IMR-90 (cell line): Measurements from ENCODE around the gene SYNE1. TPM values are rescaled to one million over a fixed set of nuclear protein-coding genes. Genes with fewer than 3 reads are reported as not detected.

Source experiments
- ATAC-seq: fragments of 200-7000 bp; cut with Tn5 transposase; 2 replicates; pipeline ENCODE4 v1.9.1; 2020; ENCODE audit warnings: low read depth, mild to moderate bottlenecking, moderate library complexity
- BruUV-seq: library from RNA; stranded (reverse); fragments of 400-500 nt; replicated peaks from 2 replicates; lab custom pipeline; 2021; lab: Mats Ljungman, UMichigan
- CTCF ChIA-PET: fragments of 300-600 bp; formaldehyde crosslinking; extraction: SDS; loops from one replicate; lab custom pipeline; 2021; ENCODE audit warnings: antibody characterized with exemption; lab: Yijun Ruan, JAX
- POLR2A ChIA-PET: fragments of 300-600 bp; sonication (Branson Sonifier 250); formaldehyde crosslinking; loops from one replicate; lab custom pipeline; 2022; ENCODE audit warnings: antibody characterized with exemption; ENCODE audit not compliant: unreplicated experiment; lab: Charles Lee
- DNase-seq: peaks from one replicate; pipeline ENCODE4 v3.0.0; 2013
- H2AFZ ChIP-seq: replicated peaks from 2 replicates; pipeline ENCODE3; 2013; ENCODE audit warnings: low read length, mild to moderate bottlenecking; ENCODE audit not compliant: poor library complexity
- H2AK5ac ChIP-seq: 2 replicates; pipeline ENCODE4 v1.6.1; 2013; ENCODE audit warnings: low read depth, low read length, inconsistent platforms
- H2AK9ac ChIP-seq: replicated peaks from 2 replicates; pipeline ENCODE3; 2013; ENCODE audit warnings: mild to moderate bottlenecking, low read depth, low read length, moderate library complexity; ENCODE audit not compliant: poor library complexity
- H2BK120ac ChIP-seq: 2 replicates; pipeline ENCODE4 v1.6.1; 2013; ENCODE audit warnings: low read depth, low read length, inconsistent platforms
- H2BK15ac ChIP-seq: 3 replicates; pipeline ENCODE4 v1.6.1; 2013; ENCODE audit warnings: low read depth, low read length, inconsistent platforms
- H2BK20ac ChIP-seq: 2 replicates; pipeline ENCODE4 v1.6.1; 2013; ENCODE audit warnings: low read depth, mild to moderate bottlenecking, inconsistent platforms, low read length, moderate library complexity
- H2BK5ac ChIP-seq: 2 replicates; pipeline ENCODE4 v1.6.1; 2013; ENCODE audit warnings: mild to moderate bottlenecking, low read depth, low read length, inconsistent platforms; ENCODE audit not compliant: poor library complexity, severe bottlenecking
- H3K14ac ChIP-seq: replicated peaks from 2 replicates; pipeline ENCODE4 v1.6.1; 2013; ENCODE audit warnings: low read depth, low read length, inconsistent platforms
- H3K18ac ChIP-seq: 2 replicates; pipeline ENCODE4 v1.6.1; 2013; ENCODE audit warnings: low read depth, low read length, control low read depth
- H3K23ac ChIP-seq: 2 replicates; pipeline ENCODE4 v1.6.1; 2013; ENCODE audit warnings: low read depth, low read length, inconsistent platforms
- H3K27ac ChIP-seq: 2 replicates; pipeline ENCODE4 v1.5.1; 2013; ENCODE audit warnings: mild to moderate bottlenecking, control low read depth, low read length; ENCODE audit not compliant: insufficient read depth
- H3K27me3 ChIP-seq: 2 replicates; pipeline ENCODE4 v1.6.1; 2013; ENCODE audit warnings: low read length; ENCODE audit not compliant: control insufficient read depth, insufficient read depth
- H3K36me3 ChIP-seq: 2 replicates; pipeline ENCODE4 v1.6.1; 2013; ENCODE audit warnings: low read length, mixed read lengths; ENCODE audit not compliant: control insufficient read depth, insufficient read depth
- H3K4ac ChIP-seq: 2 replicates; pipeline ENCODE4 v1.6.1; 2013; ENCODE audit warnings: low read depth, low read length, inconsistent platforms
- H3K4me1 ChIP-seq: 2 replicates; pipeline ENCODE4 v1.6.1; 2013; ENCODE audit warnings: low read length, mixed read lengths; ENCODE audit not compliant: control insufficient read depth, insufficient read depth
- H3K4me2 ChIP-seq: 2 replicates; pipeline ENCODE4 v1.6.1; 2013; ENCODE audit warnings: low read depth, mild to moderate bottlenecking, control low read depth, low read length, moderate library complexity
- H3K4me3 ChIP-seq: 2 replicates; pipeline ENCODE4 v1.5.1; 2013; ENCODE audit warnings: low read depth, mild to moderate bottlenecking, control low read depth, low read length, moderate library complexity; ENCODE audit not compliant: insufficient read depth
- H3K56ac ChIP-seq: 2 replicates; pipeline ENCODE4 v1.6.1; 2013; ENCODE audit warnings: low read length, inconsistent platforms; ENCODE audit not compliant: insufficient read depth; ENCODE audit errors: extremely low read depth
- H3K79me1 ChIP-seq, 2 experiments: 2 replicates each; pipeline ENCODE4 v1.6.1; 2013; ENCODE audit warnings: low read length in 2 of 2, inconsistent platforms in 1 of 2, low read depth in 1 of 2
- H3K9ac ChIP-seq: 2 replicates; pipeline ENCODE4 v1.6.1; 2013; ENCODE audit warnings: low read depth, low read length, control low read depth
- H3K9me1 ChIP-seq: 2 replicates; pipeline ENCODE4 v1.6.1; 2013; ENCODE audit warnings: low read length, inconsistent platforms; ENCODE audit not compliant: insufficient read depth
- H3K9me3 ChIP-seq: 2 replicates; pipeline ENCODE4 v1.6.1; 2013; ENCODE audit warnings: low read length; ENCODE audit not compliant: control insufficient read depth, insufficient read depth
- H4K20me1 ChIP-seq: 2 replicates; pipeline ENCODE4 v1.6.1; 2013; ENCODE audit warnings: low read length, inconsistent platforms; ENCODE audit not compliant: insufficient read depth
- H4K5ac ChIP-seq: 2 replicates; pipeline ENCODE4 v1.6.1; 2013; ENCODE audit warnings: mild to moderate bottlenecking, low read depth, low read length, control low read depth
- H4K8ac ChIP-seq, 2 experiments: 2 replicates each; pipeline ENCODE4 v1.6.1; 2013; ENCODE audit warnings: low read depth in 2 of 2, low read length in 2 of 2, control low read depth in 1 of 2, inconsistent platforms in 1 of 2
- H4K91ac ChIP-seq: 2 replicates; pipeline ENCODE4 v1.6.1; 2013; ENCODE audit warnings: low read depth, low read length, inconsistent platforms; ENCODE audit not compliant: insufficient read depth
- BHLHE40 ChIP-seq: fragments of 150-350 bp; IDR thresholded peaks from 2 replicates; pipeline ENCODE4 v1.6.1; 2016; ENCODE audit warnings: mild to moderate bottlenecking, low read depth, low read length
- CEBPB ChIP-seq: IDR thresholded peaks from 2 replicates; pipeline ENCODE4 v1.6.1; 2012; ENCODE audit warnings: low read depth, low read length, improper control_type of control experiment
- CHD1 ChIP-seq: IDR thresholded peaks from 2 replicates; pipeline ENCODE4 v1.6.1; 2012; ENCODE audit warnings: low read depth, low read length, improper control_type of control experiment
- CTCF ChIP-seq: conservative IDR thresholded peaks from 2 replicates; pipeline ENCODE4 v1.5.1; 2012; ENCODE audit warnings: mild to moderate bottlenecking, low read depth, low read length, improper control_type of control experiment
- ELK1 ChIP-seq: fragments of 150-350 bp; IDR thresholded peaks from 2 replicates; pipeline ENCODE4 v1.6.1; 2016; ENCODE audit warnings: low read depth, mild to moderate bottlenecking, low read length, moderate library complexity, borderline replicate concordance
- MAFK ChIP-seq: IDR thresholded peaks from 2 replicates; pipeline ENCODE4 v1.6.1; 2012; ENCODE audit warnings: low read depth, low read length, improper control_type of control experiment
- MAZ ChIP-seq: IDR thresholded peaks from 2 replicates; pipeline ENCODE4 v1.6.1; 2012; ENCODE audit warnings: low read depth, mild to moderate bottlenecking, low read length, improper control_type of control experiment, moderate library complexity, borderline replicate concordance
- MXI1 ChIP-seq: IDR thresholded peaks from 2 replicates; pipeline ENCODE4 v1.6.1; 2012; ENCODE audit warnings: low read depth, mild to moderate bottlenecking, low read length, moderate library complexity, borderline replicate concordance
- NFE2L2 ChIP-seq: fragments of 150-350 bp; IDR thresholded peaks from 2 replicates; pipeline ENCODE4 v1.6.1; 2016; ENCODE audit warnings: low read depth, mild to moderate bottlenecking, low read length
- POLR2A ChIP-seq: IDR thresholded peaks from 2 replicates; pipeline ENCODE4 v1.6.1; 2012; ENCODE audit warnings: mild to moderate bottlenecking, low read depth, low read length
- RAD21 ChIP-seq: IDR thresholded peaks from 2 replicates; pipeline ENCODE4 v1.6.1; 2012; ENCODE audit warnings: low read length, improper control_type of control experiment
- RCOR1 ChIP-seq: IDR thresholded peaks from 2 replicates; pipeline ENCODE4 v1.6.1; 2012; ENCODE audit warnings: mild to moderate bottlenecking, low read length, improper control_type of control experiment; ENCODE audit not compliant: insufficient replicate concordance
- RFX5 ChIP-seq: IDR thresholded peaks from 2 replicates; pipeline ENCODE4 v1.8.0; 2012; ENCODE audit warnings: low read depth, mild to moderate bottlenecking, low read length, moderate library complexity
- SMC3 ChIP-seq: fragments of 150-350 bp; IDR thresholded peaks from 2 replicates; pipeline ENCODE4 v1.6.1; 2016; ENCODE audit warnings: low read depth, mild to moderate bottlenecking, antibody characterized with exemption, low read length, moderate library complexity
- USF2 ChIP-seq: fragments of 150-350 bp; IDR thresholded peaks from 2 replicates; pipeline ENCODE4 v1.6.1; 2017; ENCODE audit warnings: mild to moderate bottlenecking, antibody characterized with exemption, low read length, low read depth
- WGBS, 2 experiments: methylation state at CpG; one replicate each; pipeline versions ENCODE4 v1.1.5 to v1.1.7; 2013; ENCODE audit warnings: missing lambda C conversion rate in 2 of 2; ENCODE audit not compliant: insufficient read length in 1 of 2; ENCODE audit errors: extremely low coverage in 2 of 2; 5-methylcytosine and 5-hydroxymethylcytosine counted together
- dilution Hi-C: fragments of 300-500 bp; cut with HindIII; formaldehyde crosslinking; loops from one replicate; pipeline ENCODE4 v1.14.3; 2018; ENCODE audit warnings: low sequenced_read_pairs; ENCODE audit not compliant: unreplicated experiment
- in situ Hi-C: fragments of 300-500 bp; cut with MboI; formaldehyde crosslinking; loops from 3 replicates; pipeline ENCODE4 v1.14.3; 2019; ENCODE audit warnings: low sequenced_read_pairs, inconsistent platforms, mixed read lengths
- intact Hi-C: fragments of 100-400 bp; cut with micrococcal nuclease; formaldehyde crosslinking; loops from 2 replicates; pipeline ENCODE4 v1.10.0; 2022
- polyA plus RNA-seq, 3 experiments: library from polyadenylated mRNA; depleted of rRNA; stranded (reverse); fragments of >200 nt; gene quantifications; 2 replicates each; pipeline ENCODE4 v1.2.3, GENCODE V29; 2012; ENCODE audit warnings: low replicate concordance in 1 of 3
- total RNA-seq: library from RNA; depleted of rRNA; stranded (reverse); fragments of >200 nt; gene quantifications from 2 replicates; pipeline ENCODE4 v1.2.3, GENCODE V29; 2012

SYNE1 gene
- total and polyA plus RNA-seq, 2 of the 4 experiments (the other 2 are of a cell fraction), result 34.1 to 159 TPM

- Histone ChIP-seq H2BK5ac (peak overlapping the region; percentile 29), H4K20me1 (peaks cover 5% of the 10 kb centered on the region; the same call in 1 of the 2 replicates), H3K27me3 (no peaks in the 10 kb centered on the region), H3K9ac (no peak overlapping the region), H2BK15ac (no peak overlapping the region), H3K18ac (no peak overlapping the region), H3K9me3 (no peaks in the 10 kb centered on the region), H2AK9ac (no peak overlapping the region), H3K56ac (no peak overlapping the region), H3K79me1 (peaks cover 0 to 4% of the 10 kb centered on the region in 2 experiments; a peak in 1 of 4 replicates), H3K4me2 (no peak overlapping the region), H4K8ac (no peak overlapping the region), H3K27ac (no peak overlapping the region), H2AK5ac (no peak overlapping the region; the same call in 1 of the 2 replicates), H4K5ac (no peak overlapping the region), H3K4me1 (peaks cover 9% of the 10 kb centered on the region), H3K36me3 (peaks cover 37% of the 10 kb centered on the region), H2BK20ac (peak overlapping the region; percentile 50), H3K9me1 (peaks cover 14% of the 10 kb centered on the region), H3K14ac (no peak overlapping the region), H4K91ac (no peak overlapping the region), H2BK120ac (peak overlapping the region; percentile 32; the same call in 1 of the 2 replicates), H3K4ac (peak overlapping the region; percentile 32), H2AFZ (no peak overlapping the region), H3K4me3 (no peak overlapping the region), H3K23ac (no peak overlapping the region)
- BruUV-seq, result no TSS peak
- intact Hi-C loops, result no loop called here
- POLR2A ChIA-PET, result no interaction called here
- ATAC-seq, result no peak
- CTCF ChIA-PET, result no interaction called here
- no CpG with 5 or more reads among the region's 6 CpGs for WGBS, 2 experiments
- dilution Hi-C loops, result no loop called here
- no peak for DNase-seq
- in situ Hi-C loops, result loop anchor here (25.0 kb wide), 1 partner anchor 710 kb away; no protein-coding TSS in a partner anchor
- TF ChIP-seq BHLHE40 (no peak), CHD1 (no peak), MXI1 (no peak), POLR2A (no peak), MAZ (no peak), ELK1 (no peak), USF2 (no peak), RAD21 (no peak), RCOR1 (no peak), NFE2L2 (no peak), CTCF (no peak), MAFK (no peak), SMC3 (no peak), RFX5 (no peak), CEBPB (no peak)
Observed at GRCh38 chr6:152147269-152147668, 489.9 kb downstream of the SYNE1 start.
